Endothelial cell of umbilical vein (primary cell): ENCODE data around the gene LCLAT1. TPM values are rescaled to one million over a fixed set of nuclear protein-coding genes. Genes with fewer than 3 reads are reported as not detected.

Experiments used
- BruUV-seq: library from RNA; stranded (reverse); fragments of 400-500 nt; replicated peaks from 2 replicates; lab custom pipeline; 2021; lab: Mats Ljungman, UMichigan
- CTCF ChIA-PET: fragments of 300-600, 350-600 bp; sonication (Branson Sonifier 250); formaldehyde crosslinking; loops from one replicate; lab custom pipeline; 2021; ENCODE audit warnings: antibody characterized with exemption, inconsistent platforms; lab: Charles Lee
- POLR2A ChIA-PET: fragments of 300-600, 350-600 bp; sonication (Branson Sonifier 250); formaldehyde crosslinking; loops from one replicate; lab custom pipeline; 2021; ENCODE audit warnings: antibody characterized with exemption, inconsistent platforms; lab: Charles Lee
- DNase-seq: peaks from one replicate; pipeline ENCODE4 v3.0.0-alpha.2; 2011; ENCODE audit warnings: low read depth, low spot score
- FAIRE-seq: peaks from 2 replicates; lab custom pipeline; 2011; peaks lifted over from hg19 to GRCh38; lab: Jason Lieb, UNC
- H2AFZ ChIP-seq: 2 replicates; pipeline ENCODE4 v1.6.0; 2012; ENCODE audit warnings: low read depth, low read length, control low read depth, inconsistent platforms
- H3K27ac ChIP-seq: 2 replicates; pipeline ENCODE4 v1.5.1; 2011; ENCODE audit warnings: low read depth, mild to moderate bottlenecking, control low read depth, low read length, moderate library complexity; ENCODE audit not compliant: insufficient read depth
- H3K27me3 ChIP-seq, 2 experiments: 2 replicates each; pipeline versions ENCODE4 v1.6.0 to v1.6.1; 2011; ENCODE audit warnings: low read length in 2 of 2, mixed read lengths in 1 of 2; ENCODE audit not compliant: control insufficient read depth in 2 of 2, insufficient read depth in 2 of 2
- H3K36me3 ChIP-seq, 2 experiments: 2 replicates in 1 of 2; 3 replicates in 1 of 2; pipeline ENCODE4 v1.5.1; 2011; ENCODE audit warnings: low read length in 2 of 2, mild to moderate bottlenecking in 1 of 2, moderate library complexity in 1 of 2; ENCODE audit not compliant: control insufficient read depth in 2 of 2, insufficient read depth in 2 of 2; ENCODE audit errors: extremely low read depth in 1 of 2
- H3K4me1 ChIP-seq: 3 replicates; pipeline ENCODE4 v1.5.1; 2011; ENCODE audit warnings: mild to moderate bottlenecking, low read length; ENCODE audit not compliant: control insufficient read depth, insufficient read depth; ENCODE audit errors: extremely low read depth
- H3K4me2 ChIP-seq: 2 replicates; pipeline ENCODE4 v1.6.1; 2011; ENCODE audit warnings: low read length, control low read depth, mixed read lengths; ENCODE audit not compliant: insufficient read depth
- H3K4me3 ChIP-seq, 3 experiments: fragments of 200-600 bp in 1 of 3; sonication (generic), shearing (Covaris generic) in 1 of 3; replicated peaks in 1 of 3; 2 replicates each; pipeline ENCODE4 v1.5.1; 2011 to 2016; ENCODE audit warnings: control low read depth in 3 of 3, low read length in 3 of 3, mild to moderate bottlenecking in 2 of 3, inconsistent platforms in 1 of 3, low read depth in 1 of 3, moderate library complexity in 1 of 3; ENCODE audit not compliant: insufficient read depth in 1 of 3
- H3K79me2 ChIP-seq: 2 replicates; pipeline ENCODE4 v1.6.0; 2012; ENCODE audit warnings: low read length, inconsistent platforms; ENCODE audit not compliant: control insufficient read depth, insufficient read depth
- H3K9ac ChIP-seq: replicated peaks from 2 replicates; pipeline ENCODE3; 2011; ENCODE audit warnings: low read length, control low read depth; ENCODE audit not compliant: insufficient read depth; ENCODE audit errors: extremely low read depth
- H3K9me1 ChIP-seq: replicated peaks from 3 replicates; pipeline ENCODE4 v1.6.0; 2011; ENCODE audit warnings: mild to moderate bottlenecking, low read length; ENCODE audit not compliant: control insufficient read depth, insufficient read depth; ENCODE audit errors: extremely low read depth
- H3K9me3 ChIP-seq: replicated peaks from 2 replicates; pipeline ENCODE4 v1.5.1; 2012; ENCODE audit warnings: low read length, inconsistent platforms; ENCODE audit not compliant: control insufficient read depth, insufficient read depth
- H4K20me1 ChIP-seq: replicated peaks from 2 replicates; pipeline ENCODE3; 2011; ENCODE audit warnings: mild to moderate bottlenecking, low read length; ENCODE audit not compliant: control insufficient read depth, insufficient read depth; ENCODE audit errors: extremely low read depth
- CTCF ChIP-seq, 2 donors: IDR thresholded peaks; 1 replicate in 1 of 2; 2 replicates in 1 of 2; pipeline ENCODE4 v1.5.1; 2011; ENCODE audit warnings: low read length in 2 of 2, mild to moderate bottlenecking in 2 of 2, moderate library complexity in 2 of 2, control low read depth in 1 of 2, inconsistent platforms in 1 of 2, low read depth in 1 of 2; ENCODE audit not compliant: insufficient read depth in 1 of 2; ENCODE audit errors: extremely low read depth in 1 of 2
- EZH2 ChIP-seq: IDR thresholded peaks from 2 replicates; pipeline ENCODE4 v1.6.1; 2012; ENCODE audit warnings: borderline replicate concordance, low read depth, mild to moderate bottlenecking, moderate library complexity, low read length, inconsistent platforms; ENCODE audit not compliant: severe bottlenecking
- FOS ChIP-seq: IDR thresholded peaks from 2 replicates; pipeline ENCODE4 v1.6.1; 2011; ENCODE audit warnings: mild to moderate bottlenecking, low read length, moderate library complexity, borderline replicate concordance; ENCODE audit not compliant: insufficient read depth
- GATA2 ChIP-seq: IDR thresholded peaks from 2 replicates; pipeline ENCODE4 v1.7.0; 2011; ENCODE audit warnings: low read depth, mild to moderate bottlenecking, moderate library complexity, mixed read lengths, low read length; ENCODE audit not compliant: insufficient read length, insufficient read depth
- JUN ChIP-seq: IDR thresholded peaks from 2 replicates; pipeline ENCODE4 v1.6.1; 2011; ENCODE audit warnings: borderline replicate concordance, low read depth; ENCODE audit not compliant: insufficient read length, insufficient read depth
- MAX ChIP-seq: IDR thresholded peaks from 2 replicates; pipeline ENCODE4 v1.6.1; 2011; ENCODE audit not compliant: insufficient read depth, insufficient read length
- MYC ChIP-seq: IDR thresholded peaks from one replicate; pipeline ENCODE4 v1.6.1; 2011; ENCODE audit warnings: mild to moderate bottlenecking, low read depth, low read length
- POLR2A ChIP-seq: IDR thresholded peaks from 2 replicates; pipeline ENCODE4 v1.6.1; 2012; ENCODE audit warnings: low read depth, mild to moderate bottlenecking, control low read depth, low read length
- POLR2AphosphoS5 ChIP-seq: IDR thresholded peaks from 2 replicates; pipeline ENCODE4 v1.6.1; 2012; ENCODE audit warnings: low read depth, mild to moderate bottlenecking, control low read depth, low read length, moderate library complexity; ENCODE audit not compliant: insufficient read depth
- dilution Hi-C: fragments of 300-500 bp; cut with MboI; formaldehyde crosslinking; loops from one replicate; pipeline ENCODE4 v1.15.0; 2019; ENCODE audit warnings: low sequenced_read_pairs; ENCODE audit not compliant: extremely low pct_ligation_motif_present
- intact Hi-C: fragments of 100-400 bp; cut with micrococcal nuclease; formaldehyde crosslinking; loops from one replicate; pipeline ENCODE4 v1.10.0; 2022
- polyA plus RNA-seq, 4 experiments: library from polyadenylated mRNA; depleted of rRNA in 3 of 4; stranded (reverse) in 3 of 4; unstranded in 1 of 4; fragments of >200 nt; gene quantifications; 2 replicates each; pipeline versions ENCODE4 v1.2.1 to v1.2.3, GENCODE V29; 2011 to 2012; ENCODE audit warnings: missing spikeins in 1 of 4
- total RNA-seq: library from RNA; stranded (reverse); gene quantifications from 2 replicates; pipeline ENCODE4 v1.2.3, GENCODE V29; 2021

Gene LCLAT1
- total and polyA plus RNA-seq, 2 donors (not counting 3 experiments of a cell fraction or from before 2014, with no cell fraction given) = 6.1 to 20.8 TPM

GRCh38 chr2:30459140-30459539 lies 12.1 kb downstream of the LCLAT1 start:
- TF ChIP-seq JUN (no peak), CTCF (IDR thresholded peaks at IDR 0.05; ENCODE audit: extremely low read depth in 1 of 2, insufficient read depth in 1 of 2, low read depth in 1 of 2, low read length in 2 of 2) (no peak), GATA2 (no peak), FOS (no peak), MYC (no peak), EZH2 (no peak), MAX (no peak), POLR2A (no peak), POLR2AphosphoS5 (no peak)
- Histone ChIP-seq H3K27me3 (no peaks in the 10 kb centered on the region), H3K9ac (no peak overlapping the region), H3K4me2 (no peak overlapping the region), H3K36me3 (no peaks in the 10 kb centered on the region), H4K20me1 (no peaks in the 10 kb centered on the region), H3K27ac (no peak overlapping the region), H2AFZ (no peak overlapping the region), H3K4me1 (no peaks in the 10 kb centered on the region), H3K9me3 (no peaks in the 10 kb centered on the region), H3K9me1 (no peaks in the 10 kb centered on the region), H3K4me3 (no peak overlapping the region), H3K79me2 (peaks cover 13% of the 10 kb centered on the region)
- DNase-seq (no peak), FAIRE-seq (no peak)
- intact Hi-C loops (no loop called here), dilution Hi-C loops (no loop called here)
- BruUV-seq = no TSS peak
- ChIA-PET POLR2A (no interaction called here), CTCF (interaction anchor here (0.7 to 1.0 kb wide), 2 partner anchors 10 to 12 kb away, joined by 3 to 4 read pairs; partner anchors contain the start of gene LCLAT1)
